Activated T-helper 2 cell treated with anti-CD3 and anti-CD28 coated beads, Interferon-gamma antibody, Interleukin-2, Interleukin-4, amounts not matched to agents 10 μg/mL and 5 μg/mL and 100 μg/mL, durations not matched to agents 14 hours and 24 hours and 36 hours (primary cell): ENCODE measurements around the gene CCNY. TPM values are rescaled to one million over a fixed set of nuclear protein-coding genes. Genes with fewer than 3 reads are reported as not detected.

Experiments
- DNase-seq: peaks from one replicate; pipeline ENCODE4 v3.0.0; 2021; ENCODE audit warnings: low spot score
- H3K27ac Mint-ChIP-seq: one replicate; pipeline ENCODE4 v1.8.0; 2021; ENCODE audit warnings: mixed read lengths
- H3K27me3 Mint-ChIP-seq: one replicate; pipeline ENCODE4 v1.8.0; 2021; ENCODE audit warnings: low read depth, mixed read lengths
- H3K36me3 Mint-ChIP-seq: one replicate; pipeline ENCODE4 v1.8.0; 2021; ENCODE audit warnings: low read depth, mixed read lengths
- H3K4me1 Mint-ChIP-seq: one replicate; pipeline ENCODE4 v1.8.0; 2021; ENCODE audit warnings: low read depth, mixed read lengths
- H3K4me3 Mint-ChIP-seq: one replicate; pipeline ENCODE4 v1.8.0; 2021; ENCODE audit warnings: low read depth, mild to moderate bottlenecking, moderate library complexity, mixed read lengths
- H3K9me3 Mint-ChIP-seq: one replicate; pipeline ENCODE4 v1.8.0; 2021; ENCODE audit warnings: mixed read lengths
- intact Hi-C: fragments of 100-400 bp; cut with micrococcal nuclease; formaldehyde crosslinking; loops from one replicate; pipeline ENCODE4 v1.15.1; 2023
- total RNA-seq: library from RNA; stranded (reverse); gene quantifications from 2 replicates; pipeline ENCODE4 v1.2.3, GENCODE V29; 2022

CCNY gene
- total RNA-seq, 1 donor from 2014 or later, result 60.4 TPM

GRCh38 chr10:35559416-35559815 is 223.1 kb downstream of the CCNY start:
- Mint-ChIP-seq H3K9me3 (no peaks in the 10 kb centered on the region), H3K4me3 (no peak overlapping the region), H3K27ac (no peak overlapping the region), H3K27me3 (no peaks in the 10 kb centered on the region), H3K4me1 (no peaks in the 10 kb centered on the region), H3K36me3 (peaks cover 9% of the 10 kb centered on the region)
- no peak for DNase-seq
- intact Hi-C loops, result no loop called here

- Mint-ChIP-seq H3K27ac (no peak overlapping the region), H3K36me3 (peaks cover 17% of the 10 kb centered on the region), H3K4me3 (no peak overlapping the region), H3K9me3 (no peaks in the 10 kb centered on the region), H3K27me3 (no peaks in the 10 kb centered on the region), H3K4me1 (no peaks in the 10 kb centered on the region)
- intact Hi-C loops, result loop anchor here (10.0 kb wide), 1 partner anchor 437 kb away; the partner anchor contains the start of gene CREM
- DNase-seq, result no peak
Observed at GRCh38 chr10:35561715-35562114, 225.4 kb downstream of the CCNY start.

GRCh38 chr10:35562427-35562826 is 226.1 kb downstream of the CCNY start:
- intact Hi-C loops, result loop anchor here (10.0 kb wide), 1 partner anchor 438 kb away; the partner anchor contains the start of gene CREM
- H3K9me3 Mint-ChIP-seq, result no peaks in the 10 kb centered on the region
- no peak overlapping the region for H3K4me3 Mint-ChIP-seq
- no peak overlapping the region for H3K27ac Mint-ChIP-seq
- no peaks in the 10 kb centered on the region for H3K27me3 Mint-ChIP-seq
- H3K36me3 Mint-ChIP-seq, result peaks cover 14% of the 10 kb centered on the region
- no peak for DNase-seq
- H3K4me1 Mint-ChIP-seq, result no peaks in the 10 kb centered on the region

- intact Hi-C loops, result loop anchor here (10.0 kb wide), 1 partner anchor 439 kb away; the partner anchor contains the start of gene CREM
- H3K36me3 Mint-ChIP-seq, result peaks cover 14% of the 10 kb centered on the region
- no peak overlapping the region for H3K27ac Mint-ChIP-seq
- H3K4me3 Mint-ChIP-seq, result no peak overlapping the region
- peak; percentile 25 for DNase-seq
- no peaks in the 10 kb centered on the region for H3K27me3 Mint-ChIP-seq
- H3K9me3 Mint-ChIP-seq, result no peaks in the 10 kb centered on the region
- H3K4me1 Mint-ChIP-seq, result no peaks in the 10 kb centered on the region
Observed at GRCh38 chr10:35563261-35563891, 227.1 kb downstream of the CCNY start.

GRCh38 chr10:35564341-35564968 is 228.1 kb downstream of the CCNY start:
- no peaks in the 10 kb centered on the region for H3K4me1 Mint-ChIP-seq
- H3K27me3 Mint-ChIP-seq, result no peaks in the 10 kb centered on the region
- DNase-seq, result no peak
- peaks cover 17% of the 10 kb centered on the region for H3K36me3 Mint-ChIP-seq
- no peaks in the 10 kb centered on the region for H3K9me3 Mint-ChIP-seq
- intact Hi-C loops, result loop anchor here (10.0 kb wide), 1 partner anchor 440 kb away; the partner anchor contains the start of gene CREM
- H3K4me3 Mint-ChIP-seq, result no peak overlapping the region
- no peak overlapping the region for H3K27ac Mint-ChIP-seq

GRCh38 chr10:35565602-35566081 is 229.3 kb downstream of the CCNY start:
- H3K27ac Mint-ChIP-seq, result no peak overlapping the region
- no peaks in the 10 kb centered on the region for H3K9me3 Mint-ChIP-seq
- no peak for DNase-seq
- intact Hi-C loops, result loop anchor here (10.0 kb wide), 1 partner anchor 441 kb away; the partner anchor contains the start of gene CREM
- H3K36me3 Mint-ChIP-seq, result peaks cover 22% of the 10 kb centered on the region
- H3K4me3 Mint-ChIP-seq, result no peak overlapping the region
- no peaks in the 10 kb centered on the region for H3K27me3 Mint-ChIP-seq
- H3K4me1 Mint-ChIP-seq, result no peaks in the 10 kb centered on the region

- DNase-seq, result no peak
- Mint-ChIP-seq H3K36me3 (peaks cover 23% of the 10 kb centered on the region), H3K4me1 (no peaks in the 10 kb centered on the region), H3K27me3 (no peaks in the 10 kb centered on the region), H3K9me3 (no peaks in the 10 kb centered on the region), H3K4me3 (no peak overlapping the region), H3K27ac (no peak overlapping the region)
- intact Hi-C loops, result loop anchor here (10.0 kb wide), 1 partner anchor 443 kb away; the partner anchor contains the start of gene CREM
Observed at GRCh38 chr10:35567951-35568350, 231.6 kb downstream of the CCNY start.

GRCh38 chr10:35568483-35569015 is 232.2 kb downstream of the CCNY start:
- no peaks in the 10 kb centered on the region for H3K9me3 Mint-ChIP-seq
- no peak for DNase-seq
- H3K36me3 Mint-ChIP-seq, result peaks cover 19% of the 10 kb centered on the region
- intact Hi-C loops, result loop anchor here (10.0 kb wide), 1 partner anchor 444 kb away; the partner anchor contains the start of gene CREM
- no peaks in the 10 kb centered on the region for H3K4me1 Mint-ChIP-seq
- no peaks in the 10 kb centered on the region for H3K27me3 Mint-ChIP-seq
- H3K4me3 Mint-ChIP-seq, result no peak overlapping the region
- peak overlapping the region; percentile 38 for H3K27ac Mint-ChIP-seq

GRCh38 chr10:35569111-35569707 is 232.9 kb downstream of the CCNY start:
- intact Hi-C loops, result loop anchor here (10.0 kb wide), 1 partner anchor 444 kb away; the partner anchor contains the start of gene CREM
- H3K27me3 Mint-ChIP-seq, result no peaks in the 10 kb centered on the region
- no peak overlapping the region for H3K27ac Mint-ChIP-seq
- peaks cover 19% of the 10 kb centered on the region for H3K36me3 Mint-ChIP-seq
- no peaks in the 10 kb centered on the region for H3K4me1 Mint-ChIP-seq
- DNase-seq, result no peak
- H3K4me3 Mint-ChIP-seq, result no peak overlapping the region
- H3K9me3 Mint-ChIP-seq, result no peaks in the 10 kb centered on the region

- intact Hi-C loops, result loop anchor here (10.0 kb wide), 1 partner anchor 445 kb away; the partner anchor contains the start of gene CREM
- no peaks in the 10 kb centered on the region for H3K9me3 Mint-ChIP-seq
- H3K27ac Mint-ChIP-seq, result no peak overlapping the region
- no peaks in the 10 kb centered on the region for H3K27me3 Mint-ChIP-seq
- no peak for DNase-seq
- no peak overlapping the region for H3K4me3 Mint-ChIP-seq
- H3K36me3 Mint-ChIP-seq, result peaks cover 19% of the 10 kb centered on the region
- no peaks in the 10 kb centered on the region for H3K4me1 Mint-ChIP-seq
Observed at GRCh38 chr10:35569836-35570235, 233.5 kb downstream of the CCNY start.

- Mint-ChIP-seq H3K36me3 (peaks cover 20% of the 10 kb centered on the region), H3K4me1 (peaks cover 2% of the 10 kb centered on the region), H3K4me3 (no peak overlapping the region), H3K9me3 (no peaks in the 10 kb centered on the region), H3K27me3 (no peaks in the 10 kb centered on the region), H3K27ac (no peak overlapping the region)
- no peak for DNase-seq
- intact Hi-C loops, result no loop called here
Observed at GRCh38 chr10:35570397-35570796, 234.1 kb downstream of the CCNY start.

- Mint-ChIP-seq H3K27ac (no peak overlapping the region), H3K36me3 (peaks cover 16% of the 10 kb centered on the region), H3K9me3 (no peaks in the 10 kb centered on the region), H3K4me3 (no peak overlapping the region), H3K4me1 (peaks cover 4% of the 10 kb centered on the region), H3K27me3 (no peaks in the 10 kb centered on the region)
- intact Hi-C loops, result no loop called here
- DNase-seq, result no peak
Observed at GRCh38 chr10:35572583-35572982, 236.3 kb downstream of the CCNY start.
